Measurements from ENCODE around the gene LRRTM2. TPM values are rescaled to one million over a fixed set of nuclear protein-coding genes. Genes with fewer than 3 reads are reported as not detected.

The LRRTM2 gene, protein sequence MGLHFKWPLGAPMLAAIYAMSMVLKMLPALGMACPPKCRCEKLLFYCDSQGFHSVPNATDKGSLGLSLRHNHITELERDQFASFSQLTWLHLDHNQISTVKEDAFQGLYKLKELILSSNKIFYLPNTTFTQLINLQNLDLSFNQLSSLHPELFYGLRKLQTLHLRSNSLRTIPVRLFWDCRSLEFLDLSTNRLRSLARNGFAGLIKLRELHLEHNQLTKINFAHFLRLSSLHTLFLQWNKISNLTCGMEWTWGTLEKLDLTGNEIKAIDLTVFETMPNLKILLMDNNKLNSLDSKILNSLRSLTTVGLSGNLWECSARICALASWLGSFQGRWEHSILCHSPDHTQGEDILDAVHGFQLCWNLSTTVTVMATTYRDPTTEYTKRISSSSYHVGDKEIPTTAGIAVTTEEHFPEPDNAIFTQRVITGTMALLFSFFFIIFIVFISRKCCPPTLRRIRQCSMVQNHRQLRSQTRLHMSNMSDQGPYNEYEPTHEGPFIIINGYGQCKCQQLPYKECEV
- not detected in 5 replicates for total RNA-seq (2022; extraction: Qiagen RNA extraction)

DNA sequence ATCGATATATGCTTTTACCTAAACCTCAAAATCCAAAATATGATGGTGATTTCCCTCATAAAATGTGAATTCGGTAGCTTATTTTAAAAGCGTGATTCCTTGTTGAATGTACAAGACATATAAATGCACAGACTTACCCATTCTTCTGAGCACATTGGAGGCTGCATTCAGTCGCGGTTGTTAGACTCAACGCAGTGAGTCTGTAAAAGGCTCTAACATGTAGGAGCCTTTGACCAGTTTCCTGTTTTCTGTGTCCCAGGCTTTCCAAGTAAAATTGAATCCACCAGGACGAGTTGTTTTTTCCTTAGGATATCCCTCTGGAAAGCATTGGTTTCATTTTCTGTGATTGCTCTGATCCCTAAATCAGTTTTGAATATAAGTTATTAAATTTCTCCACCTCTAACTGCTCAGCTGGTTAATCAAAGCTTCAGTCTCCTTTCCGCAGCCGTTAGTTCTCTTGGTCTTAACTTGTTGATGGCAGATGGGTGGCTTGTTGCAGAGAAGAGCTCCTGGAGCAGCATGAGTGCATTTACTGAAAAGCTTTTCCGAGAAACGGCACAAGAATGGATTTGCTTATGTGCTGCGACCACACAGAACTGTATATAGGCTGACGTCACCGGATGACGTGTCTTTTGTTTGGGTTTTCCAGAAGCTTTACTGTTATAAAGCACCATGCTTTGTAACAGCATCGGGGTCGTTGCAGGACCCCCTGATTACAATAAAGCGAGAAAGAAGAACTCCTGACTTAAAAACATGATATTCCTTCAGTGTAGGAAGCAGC lies at the start of gene LRRTM2:
Gene LRRTM2 (minus strand): TSS at position 565 of the 781 bp plus-strand sequence. CDS start 424 bp downstream, at position 141.

Other genes starting within 250 kb of the LRRTM2 start
- gene CTNNA1, start 121.9 kb downstream of the LRRTM2 start, total RNA-seq (2022; extraction: Qiagen RNA extraction) = 178 to 228 TPM (median 191 TPM) in 5 replicates